SIG-M5 treated with dmso at 0.1 percent for 504 hours (cell line): ENCODE results near the gene USH1G.
A peak's percentile ranks its signal among the peaks of the same experiment; 100 is the strongest.
"Not testable (repeated sequence)": the region's sequence is repeated elsewhere in the genome, so short reads cannot be mapped to it uniquely, and the experiment has no call there.

Experiments
- DNase-seq: peaks from one replicate; lab custom pipeline; 2025; ENCODE audit not compliant: unreplicated experiment; lab: John Stamatoyannopoulos, UW

USH1G gene

GRCh38 chr17:74922694-74923537 is at the start of gene USH1G:
TSS of gene USH1G (minus strand) at chr17:74923255. CDS start at chr17:74923073, 182 bp downstream.
- no peak for DNase-seq

- peak; percentile 46 for DNase-seq
Observed at GRCh38 chr17:74972107-74972972, 49.3 kb upstream of the USH1G start, which contains the start of gene HID1. TSS of gene HID1 (minus strand) at chr17:74972759. CDS start at chr17:74972656, 103 bp downstream.

- no peak for DNase-seq
Observed at GRCh38 chr17:74971842-74972106, 48.7 kb upstream of the USH1G start.

GRCh38 chr17:74971069-74971841 is 48.2 kb upstream of the USH1G start:
- DNase-seq: no peak

- DNase-seq: no peak
Observed at GRCh38 chr17:74970395-74970794, 47.3 kb upstream of the USH1G start.

- DNase-seq: not testable (repeated sequence)
Observed at GRCh38 chr17:74969501-74969900, 46.4 kb upstream of the USH1G start.

- DNase-seq: peak; percentile 6
Observed at GRCh38 chr17:74968361-74968780, 45.3 kb upstream of the USH1G start.

- DNase-seq: no peak
Observed at GRCh38 chr17:74964988-74965622, 42.0 kb upstream of the USH1G start.

GRCh38 chr17:74964246-74964761 is 41.2 kb upstream of the USH1G start:
- no peak for DNase-seq

- peak; percentile 21 for DNase-seq
Observed at GRCh38 chr17:74963656-74964055, 40.6 kb upstream of the USH1G start.

- DNase-seq: no peak
Observed at GRCh38 chr17:74962622-74963394, 39.8 kb upstream of the USH1G start.

GRCh38 chr17:74961657-74962350 is 38.7 kb upstream of the USH1G start:
- peak; percentile 83 for DNase-seq

GRCh38 chr17:74960570-74961342 is 37.7 kb upstream of the USH1G start:
- peak; percentile 49 for DNase-seq

GRCh38 chr17:74959826-74960515 is 36.9 kb upstream of the USH1G start:
- DNase-seq: no peak

GRCh38 chr17:74957935-74958740 is 35.1 kb upstream of the USH1G start:
- peak; percentile 43 for DNase-seq

- no peak for DNase-seq
Observed at GRCh38 chr17:74956093-74956492, 33.0 kb upstream of the USH1G start.
